Upper lobe of right lung (tissue), 1 donor: ENCODE results near the gene MBTPS1. TPM values are rescaled to one million over a fixed set of nuclear protein-coding genes. Genes with fewer than 3 reads are reported as not detected.

Experiments
- ATAC-seq: fragments of 200-7000 bp; cut with Tn5 transposase; one replicate; pipeline ENCODE4 v1.9.1; 2020; ENCODE audit warnings: mild to moderate bottlenecking, moderate library complexity
- DNase-seq: peaks from one replicate; pipeline ENCODE4 v3.0.0-alpha.2; 2020
- H3K27ac ChIP-seq: fragments of 200-600 bp; one replicate; pipeline ENCODE4 v1.8.0; 2022
- H3K27me3 ChIP-seq: fragments of 200-600 bp; one replicate; pipeline ENCODE4 v1.8.0; 2022; ENCODE audit warnings: mild to moderate bottlenecking
- H3K36me3 ChIP-seq: fragments of 200-600 bp; one replicate; pipeline ENCODE4 v1.8.0; 2022
- H3K4me1 ChIP-seq: fragments of 200-600 bp; one replicate; pipeline ENCODE4 v1.8.0; 2022
- H3K4me3 ChIP-seq: fragments of 200-600 bp; one replicate; pipeline ENCODE4 v1.8.0; 2022; ENCODE audit warnings: mild to moderate bottlenecking
- H3K9me3 ChIP-seq: fragments of 200-600 bp; one replicate; pipeline ENCODE4 v1.8.0; 2022
- intact Hi-C: fragments of 100-400 bp; cut with DNase I; formaldehyde crosslinking; loops from one replicate; pipeline ENCODE4 v1.11.0; 2022
- total RNA-seq: library from RNA; stranded (reverse); fragmentation: NEBNext Ultra II Directional; extraction: Animal tissue kit (Norgen Biotek cat#: 25700); gene quantifications from one replicate; pipeline ENCODE4 v1.2.1, GENCODE V29; 2021
- TF ChIP-seq, protein P1 (sequence below): fragments of 200-600 bp; IDR thresholded peaks from one replicate; pipeline ENCODE4 v1.8.0; 2022; ENCODE audit warnings: antibody characterized with exemption
- donor health status: DM: no; HTN: yes; CAD: no; lungs with severe emphysema.

MBTPS1 gene
- total RNA-seq, 1 donor from 2014 or later = 97.5 TPM

- Histone ChIP-seq H3K9me3 (no peaks in the 10 kb centered on the region), H3K27ac (peak overlapping the region; percentile 61), H3K4me3 (no peak overlapping the region), H3K27me3 (no peaks in the 10 kb centered on the region), H3K4me1 (no peaks in the 10 kb centered on the region), H3K36me3 (no peaks in the 10 kb centered on the region)
- DNase-seq (no peak), ATAC-seq (no peak)
- TF ChIP-seq, protein P1, sequence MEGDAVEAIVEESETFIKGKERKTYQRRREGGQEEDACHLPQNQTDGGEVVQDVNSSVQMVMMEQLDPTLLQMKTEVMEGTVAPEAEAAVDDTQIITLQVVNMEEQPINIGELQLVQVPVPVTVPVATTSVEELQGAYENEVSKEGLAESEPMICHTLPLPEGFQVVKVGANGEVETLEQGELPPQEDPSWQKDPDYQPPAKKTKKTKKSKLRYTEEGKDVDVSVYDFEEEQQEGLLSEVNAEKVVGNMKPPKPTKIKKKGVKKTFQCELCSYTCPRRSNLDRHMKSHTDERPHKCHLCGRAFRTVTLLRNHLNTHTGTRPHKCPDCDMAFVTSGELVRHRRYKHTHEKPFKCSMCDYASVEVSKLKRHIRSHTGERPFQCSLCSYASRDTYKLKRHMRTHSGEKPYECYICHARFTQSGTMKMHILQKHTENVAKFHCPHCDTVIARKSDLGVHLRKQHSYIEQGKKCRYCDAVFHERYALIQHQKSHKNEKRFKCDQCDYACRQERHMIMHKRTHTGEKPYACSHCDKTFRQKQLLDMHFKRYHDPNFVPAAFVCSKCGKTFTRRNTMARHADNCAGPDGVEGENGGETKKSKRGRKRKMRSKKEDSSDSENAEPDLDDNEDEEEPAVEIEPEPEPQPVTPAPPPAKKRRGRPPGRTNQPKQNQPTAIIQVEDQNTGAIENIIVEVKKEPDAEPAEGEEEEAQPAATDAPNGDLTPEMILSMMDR = no peak
- intact Hi-C loops = no loop called here
Measured at GRCh38 chr16:84139628-84140258, 23.0 kb upstream of the MBTPS1 start.

GRCh38 chr16:84138824-84139627, 22.3 kb upstream of the MBTPS1 start:
- Histone ChIP-seq H3K27me3 (no peaks in the 10 kb centered on the region), H3K4me1 (no peaks in the 10 kb centered on the region), H3K27ac (peak overlapping the region; percentile 61), H3K9me3 (no peaks in the 10 kb centered on the region), H3K36me3 (no peaks in the 10 kb centered on the region), H3K4me3 (no peak overlapping the region)
- TF ChIP-seq, protein P1 = no peak
- DNase-seq (no peak), ATAC-seq (peak; percentile 88)
- intact Hi-C loops = no loop called here

DNA sequence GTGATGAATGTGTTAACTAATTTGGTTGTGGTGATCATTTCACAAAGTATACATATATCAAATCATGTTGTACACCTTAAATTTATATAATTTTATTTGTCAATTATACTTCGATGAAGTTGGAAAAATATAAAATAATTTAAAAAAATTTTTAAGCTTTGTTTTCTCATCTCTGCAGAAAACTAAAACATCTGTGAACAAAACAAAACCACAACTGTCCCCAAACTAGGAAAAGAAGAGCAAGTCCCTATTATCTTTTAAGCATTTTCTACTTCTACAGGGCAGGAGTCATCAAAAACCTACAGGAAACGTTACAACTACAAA, 21.7 kb upstream of the MBTPS1 start:
- DNase-seq (no peak), ATAC-seq (no peak)
- Histone ChIP-seq H3K4me1 (no peaks in the 10 kb centered on the region), H3K27me3 (no peaks in the 10 kb centered on the region), H3K4me3 (no peak overlapping the region), H3K9me3 (no peaks in the 10 kb centered on the region), H3K36me3 (no peaks in the 10 kb centered on the region), H3K27ac (peak overlapping the region; percentile 61)
- intact Hi-C loops = no loop called here
- TF ChIP-seq, protein P1 = no peak

DNA sequence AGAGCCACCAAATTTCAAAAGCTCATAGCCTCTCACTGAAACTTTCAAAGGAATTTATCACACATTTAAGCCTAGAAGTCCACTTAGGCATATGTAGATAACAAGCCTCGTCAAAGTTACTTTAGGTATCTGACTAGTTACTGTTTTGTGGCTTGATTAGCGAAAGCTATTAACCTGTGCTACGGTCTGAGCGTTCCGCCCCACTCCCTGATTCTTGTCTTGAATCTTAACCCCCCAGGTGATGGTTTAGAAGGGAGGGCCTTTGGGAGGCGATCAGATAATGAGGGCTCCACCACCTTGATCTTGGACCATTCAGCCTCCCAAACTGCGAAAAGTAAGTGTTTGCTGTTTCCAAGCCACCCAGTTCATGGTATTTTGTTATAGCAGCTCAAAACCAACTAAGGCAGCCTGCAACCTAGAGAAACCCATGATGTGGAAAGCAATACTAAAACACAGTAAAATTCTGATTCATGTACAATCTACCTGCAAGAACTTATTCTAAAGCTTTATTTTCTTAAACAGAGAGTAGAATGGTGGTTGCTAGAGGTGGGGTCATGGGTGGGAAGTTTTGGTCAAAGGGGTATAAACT, 21.1 kb upstream of the MBTPS1 start:
- Histone ChIP-seq H3K4me3 (no peak overlapping the region), H3K36me3 (no peaks in the 10 kb centered on the region), H3K27ac (no peak overlapping the region), H3K4me1 (no peaks in the 10 kb centered on the region), H3K27me3 (no peaks in the 10 kb centered on the region), H3K9me3 (no peaks in the 10 kb centered on the region)
- DNase-seq = no peak
- intact Hi-C loops = no loop called here
- ATAC-seq = no peak
- TF ChIP-seq, protein P1 = no peak

GRCh38 chr16:84137287-84137686, 20.5 kb upstream of the MBTPS1 start:
- no peaks in the 10 kb centered on the region for H3K27me3 ChIP-seq
- intact Hi-C loops = no loop called here
- no peak overlapping the region for H3K27ac ChIP-seq
- H3K9me3 ChIP-seq = no peaks in the 10 kb centered on the region
- H3K36me3 ChIP-seq = no peaks in the 10 kb centered on the region
- ATAC-seq (no peak), DNase-seq (no peak)
- TF ChIP-seq, protein P1 = no peak
- no peak overlapping the region for H3K4me3 ChIP-seq
- H3K4me1 ChIP-seq = no peaks in the 10 kb centered on the region
